ENCODE measurements around the gene LIPG.

GRCh38 chr18:49632588-49632987 lies 70.7 kb downstream of the LIPG start:
- TF ChIP-seq ATF2 (CRISPR knock-in tag; IDR thresholded peaks at IDR 0.05): no peak
- TF ChIP-seq ZNF354B (CRISPR knock-in tag; IDR thresholded peaks at IDR 0.05): no peak
- no peak for TF ChIP-seq PBX3 (CRISPR knock-in tag; IDR thresholded peaks at IDR 0.05; ENCODE audit: borderline replicate concordance)
- TF ChIP-seq CHD2 (IDR thresholded peaks at IDR 0.05; ENCODE audit: low read depth, low read length): no peak
- TF ChIP-seq CTCF (CRISPR knock-in tag; IDR thresholded peaks at IDR 0.05): no peak
- TF ChIP-seq RBFOX2 (IDR thresholded peaks at IDR 0.05; ENCODE audit: low read depth, low read length): no peak
- no peak for TF ChIP-seq HMG20A (CRISPR knock-in tag; IDR thresholded peaks at IDR 0.05; ENCODE audit: borderline replicate concordance)
